Common myeloid progenitor, CD34-positive (primary cell): ENCODE measurements around the gene UBQLN3.
A peak's percentile ranks its signal among the peaks of the same experiment; 100 is the strongest.

Experiments
- CTCF ChIA-PET: fragments of 350-600 bp; sonication (Branson Sonifier 250); formaldehyde crosslinking; loops from one replicate; lab custom pipeline; 2021; ENCODE audit warnings: antibody characterized with exemption; lab: Charles Lee
- POLR2A ChIA-PET: fragments of 350-600 bp; sonication (Branson Sonifier 250); formaldehyde crosslinking; loops from one replicate; lab custom pipeline; 2021; ENCODE audit warnings: antibody characterized with exemption; lab: Charles Lee
- DNase-seq, 3 donors: peaks; one replicate each; pipeline versions ENCODE4 v3.0.0 to v3.0.0-alpha.2; 2013
- H3K27ac ChIP-seq, 2 experiments: 1 replicate in 1 of 2; 2 replicates in 1 of 2; pipeline ENCODE4 v1.7.0; 2013; ENCODE audit warnings: inconsistent platforms in 2 of 2, low read length in 2 of 2, mild to moderate bottlenecking in 2 of 2, low read depth in 1 of 2, moderate library complexity in 1 of 2; ENCODE audit not compliant: severe bottlenecking in 2 of 2, insufficient read depth in 1 of 2, poor library complexity in 1 of 2
- H3K27me3 ChIP-seq, 5 experiments: replicated peaks in 2 of 5; 1 replicate in 3 of 5; 2 replicates in 2 of 5; pipeline versions ENCODE4 v1.6.1 to v1.7.0; 2013; ENCODE audit warnings: low read length in 4 of 5, mild to moderate bottlenecking in 2 of 5, moderate library complexity in 2 of 5, inconsistent platforms in 1 of 5; ENCODE audit not compliant: insufficient read depth in 5 of 5, control insufficient read depth in 4 of 5
- H3K36me3 ChIP-seq, 4 experiments: 1 replicate in 2 of 4; 2 replicates in 2 of 4; pipeline versions ENCODE4 v1.6.1 to v1.7.0; 2013; ENCODE audit warnings: low read length in 3 of 4, control low read depth in 1 of 4, mild to moderate bottlenecking in 1 of 4; ENCODE audit not compliant: control insufficient read depth in 4 of 4, insufficient read depth in 4 of 4
- H3K4me1 ChIP-seq, 4 experiments: 1 replicate in 3 of 4; 2 replicates in 1 of 4; pipeline versions ENCODE4 v1.6.1 to v1.7.1; 2013; ENCODE audit warnings: low read length in 3 of 4, mild to moderate bottlenecking in 3 of 4, control low read depth in 1 of 4, inconsistent platforms in 1 of 4, moderate library complexity in 1 of 4; ENCODE audit not compliant: control insufficient read depth in 4 of 4, insufficient read depth in 4 of 4; ENCODE audit errors: control extremely low read depth in 1 of 4
- H3K4me3 ChIP-seq, 7 experiments: 1 replicate in 4 of 7; 2 replicates in 3 of 7; pipeline versions ENCODE4 v1.5.1 to v1.7.0; 2013; ENCODE audit warnings: mild to moderate bottlenecking in 7 of 7, low read length in 6 of 7, moderate library complexity in 6 of 7, inconsistent platforms in 2 of 7, low read depth in 2 of 7, control low read depth in 1 of 7; ENCODE audit not compliant: insufficient read depth in 4 of 7, control insufficient read depth in 1 of 7; ENCODE audit errors: extremely low read depth in 1 of 7
- H3K9me3 ChIP-seq, 5 experiments: 1 replicate in 4 of 5; 2 replicates in 1 of 5; pipeline versions ENCODE4 v1.6.1 to v1.7.1; 2013; ENCODE audit warnings: low read length in 4 of 5, mild to moderate bottlenecking in 2 of 5, inconsistent platforms in 1 of 5, low read depth in 1 of 5, moderate library complexity in 1 of 5; ENCODE audit not compliant: control insufficient read depth in 4 of 5, insufficient read depth in 2 of 5; ENCODE audit errors: control extremely low read depth in 1 of 5
- WGBS: methylation state at CpG from one replicate; pipeline ENCODE4 v1.1.5; 2013; ENCODE audit not compliant: insufficient coverage; 5-methylcytosine and 5-hydroxymethylcytosine counted together

Gene UBQLN3

DNA sequence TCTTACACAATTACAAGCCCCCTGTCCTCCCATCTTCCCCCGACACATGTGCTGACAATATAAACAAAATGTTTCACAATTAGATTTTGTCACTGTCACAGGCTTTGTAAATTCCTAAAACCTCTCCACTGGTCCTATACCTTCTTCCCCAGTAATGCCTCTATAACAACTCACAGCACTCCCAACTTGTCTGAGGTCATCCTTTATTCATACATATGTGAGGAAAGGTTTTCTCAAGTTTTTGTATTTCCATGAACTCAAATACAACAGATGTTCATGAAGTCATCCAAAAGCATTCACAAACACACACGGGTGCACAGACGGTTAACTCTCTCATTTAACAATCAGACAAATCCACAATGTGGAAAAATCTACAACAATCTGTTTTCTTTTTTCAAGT lies 36.7 kb upstream of the UBQLN3 start:
- WGBS: 100% methylated on average over 2 of the region's 3 CpGs
- ChIA-PET CTCF (no interaction called here), POLR2A (no interaction called here)

DNA sequence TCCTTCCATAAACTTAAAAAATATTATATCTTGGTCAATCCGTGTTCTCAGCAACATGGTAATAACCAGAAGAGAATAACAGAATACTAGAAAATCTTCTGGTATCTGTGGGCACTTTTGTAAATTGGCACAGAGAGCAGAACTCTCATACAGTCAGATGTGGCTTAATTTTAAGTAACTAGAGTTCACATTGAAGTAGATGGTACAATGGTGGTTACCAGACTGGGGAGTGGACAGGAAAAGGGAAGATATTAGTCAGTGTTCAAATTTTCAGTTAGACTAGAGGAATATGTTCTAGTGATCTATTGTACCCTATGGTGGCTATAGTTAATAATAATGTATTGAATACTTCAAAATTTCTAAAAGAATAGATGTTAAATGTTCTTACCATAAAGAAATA lies 31.7 kb upstream of the UBQLN3 start:
- Histone ChIP-seq H3K36me3 (no peaks in the 10 kb centered on the region), H3K27ac (no peak overlapping the region), H3K4me1 (no peaks in the 10 kb centered on the region), H3K9me3 (peaks cover 0 to 4% (median 0%) of the 10 kb centered on the region in 5 experiments), H3K4me3 (no peak overlapping the region), H3K27me3 (no peaks in the 10 kb centered on the region)
- no peak for DNase-seq
- POLR2A ChIA-PET: no interaction called here
- CTCF ChIA-PET: no interaction called here
- no CpG with 5 or more reads among the region's 1 CpG for WGBS

More for the DNA sequence above, 36.7 kb upstream of the UBQLN3 start:
- H3K27me3 ChIP-seq: no peaks in the 10 kb centered on the region
- H3K36me3 ChIP-seq: no peaks in the 10 kb centered on the region
- H3K27ac ChIP-seq: no peak overlapping the region
- no peaks in the 10 kb centered on the region for H3K4me1 ChIP-seq
- H3K9me3 ChIP-seq: peaks cover 0 to 1% (median 0%) of the 10 kb centered on the region in 5 experiments
- no peak for DNase-seq
- H3K4me3 ChIP-seq: no peak overlapping the region

DNA sequence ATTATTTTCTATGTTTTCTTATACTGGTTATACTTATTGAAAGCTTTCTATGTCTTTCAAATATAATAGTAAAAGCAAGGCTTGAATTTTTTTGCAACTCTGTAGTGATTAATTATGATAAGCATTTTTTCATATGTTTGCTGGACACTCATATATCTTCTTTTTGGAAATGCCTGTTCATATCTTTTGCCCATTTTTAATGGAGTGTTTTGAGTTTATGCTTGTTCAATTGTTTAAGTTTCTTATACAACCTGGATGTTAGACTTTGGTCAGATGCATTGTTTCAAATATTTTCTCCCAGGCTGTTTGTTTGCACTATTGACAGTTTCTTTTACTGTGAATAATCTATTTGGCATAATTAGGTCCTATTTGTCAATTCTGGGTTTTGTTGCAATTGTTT lies 26.7 kb upstream of the UBQLN3 start:
- no peaks in the 10 kb centered on the region for H3K4me1 ChIP-seq
- no peaks in the 10 kb centered on the region for H3K27me3 ChIP-seq
- H3K36me3 ChIP-seq: no peaks in the 10 kb centered on the region
- ChIA-PET CTCF (interaction anchor here (1.1 kb wide), 1 partner anchor 10 kb away, joined by 3 read pairs; no protein-coding TSS in a partner anchor), POLR2A (no interaction called here)
- DNase-seq: no peak
- H3K9me3 ChIP-seq: peaks cover 0 to 3% (median 0%) of the 10 kb centered on the region in 5 experiments
- H3K4me3 ChIP-seq: no peak overlapping the region
- H3K27ac ChIP-seq: no peak overlapping the region

DNA sequence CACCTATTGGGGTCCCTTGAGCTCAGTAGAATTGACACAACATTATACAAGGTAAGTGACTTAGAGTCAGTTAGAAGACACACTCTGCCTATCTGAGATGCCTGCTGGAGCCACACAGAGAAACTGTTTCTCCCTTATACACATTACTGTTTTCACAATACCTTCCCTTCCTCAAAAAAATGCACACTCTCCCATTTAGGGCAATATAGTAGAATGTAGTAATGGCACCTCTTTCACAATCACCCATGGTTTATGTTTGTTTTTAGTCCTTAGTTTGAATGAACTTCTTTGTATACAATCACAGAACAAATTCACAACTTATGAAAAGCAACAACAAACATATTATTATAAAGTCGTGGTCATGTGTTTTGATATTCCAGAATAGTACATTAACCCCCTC lies 24.3 kb upstream of the UBQLN3 start:
- Histone ChIP-seq H3K4me3 (no peak overlapping the region), H3K36me3 (no peaks in the 10 kb centered on the region), H3K9me3 (peaks cover 0 to 3% (median 0%) of the 10 kb centered on the region in 5 experiments), H3K27me3 (no peaks in the 10 kb centered on the region), H3K27ac (no peak overlapping the region), H3K4me1 (no peaks in the 10 kb centered on the region)
- POLR2A ChIA-PET: no interaction called here
- CTCF ChIA-PET: no interaction called here
- no CpG with 5 or more reads among the region's 1 CpG for WGBS
- no peak for DNase-seq

DNA sequence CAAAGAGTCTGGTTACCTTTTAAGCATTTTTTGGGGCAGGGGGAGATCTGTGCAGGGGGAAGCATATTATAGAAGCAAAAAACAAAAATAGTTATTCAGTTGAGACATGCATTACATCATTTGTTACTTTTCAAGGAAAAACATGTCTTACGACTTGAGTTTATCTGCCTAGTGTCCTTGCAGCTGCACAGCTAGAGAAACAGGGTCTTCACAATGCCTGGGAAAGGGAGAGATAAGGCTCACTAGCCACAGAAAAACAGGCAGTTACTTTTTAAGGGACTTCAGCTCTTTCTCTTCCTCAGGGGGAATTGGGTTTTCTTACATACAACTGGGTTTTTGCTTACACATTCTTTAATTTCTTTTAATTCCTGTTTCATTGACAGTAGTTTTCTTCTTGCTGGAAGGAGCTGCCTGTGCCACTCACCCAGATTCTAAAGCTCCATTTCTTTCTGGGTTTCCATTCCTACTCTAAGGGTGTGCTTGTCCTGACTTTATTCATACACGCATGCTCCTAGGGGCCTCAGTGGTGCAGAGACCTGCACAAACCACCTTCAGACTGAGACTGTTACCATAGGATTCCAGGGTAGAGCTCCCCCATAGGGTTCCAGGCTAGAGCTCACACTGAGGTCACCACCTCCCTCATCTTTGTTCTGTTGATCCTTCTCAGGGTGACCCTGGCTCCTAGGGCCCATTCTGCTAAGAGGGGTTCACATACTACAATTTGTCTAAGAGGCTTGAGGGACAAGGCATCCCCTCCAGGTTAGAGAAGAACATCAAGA lies 21.5 kb upstream of the UBQLN3 start:
- ChIA-PET CTCF (no interaction called here), POLR2A (no interaction called here)
- no peaks in the 10 kb centered on the region for H3K36me3 ChIP-seq
- H3K27me3 ChIP-seq: no peaks in the 10 kb centered on the region
- DNase-seq: peak in 2 of 3 donors; percentile 17 to 56
- peak overlapping the region in 1 of 2 experiments; percentile 62 for H3K27ac ChIP-seq
- H3K4me1 ChIP-seq: no peaks in the 10 kb centered on the region
- H3K9me3 ChIP-seq: no peaks in the 10 kb centered on the region
- H3K4me3 ChIP-seq: no peak overlapping the region
- 100% methylated on average over 1 of the region's 2 CpGs for WGBS

DNA sequence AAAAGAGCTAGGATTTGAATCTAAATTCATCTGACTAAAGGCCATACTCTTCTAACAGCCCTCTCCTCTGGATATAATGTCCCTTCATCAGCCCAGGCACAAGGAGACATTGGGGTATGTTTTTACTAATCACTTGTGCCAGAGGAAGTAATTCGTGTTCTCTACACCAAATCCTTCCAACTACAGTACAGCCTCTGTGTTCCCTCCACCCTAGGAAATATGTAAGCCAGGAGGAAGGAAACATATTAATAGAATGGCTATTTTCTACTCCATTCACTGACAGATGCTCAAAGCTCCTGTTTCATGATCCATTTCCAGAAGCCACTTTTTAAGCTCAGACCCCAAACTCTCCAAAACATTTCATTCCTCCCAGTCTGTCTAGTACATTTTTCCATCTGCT lies 18.7 kb upstream of the UBQLN3 start:
- CTCF ChIA-PET: interaction anchor here (1.2 kb wide), 1 partner anchor 13 kb away, joined by 3 read pairs; no protein-coding TSS in a partner anchor
- Histone ChIP-seq H3K4me1 (no peaks in the 10 kb centered on the region), H3K27me3 (no peaks in the 10 kb centered on the region), H3K4me3 (no peak overlapping the region), H3K36me3 (no peaks in the 10 kb centered on the region), H3K27ac (no peak overlapping the region), H3K9me3 (no peaks in the 10 kb centered on the region)
- no peak for DNase-seq
- WGBS: no CpG with 5 or more reads among the region's 1 CpG
- POLR2A ChIA-PET: no interaction called here

DNA sequence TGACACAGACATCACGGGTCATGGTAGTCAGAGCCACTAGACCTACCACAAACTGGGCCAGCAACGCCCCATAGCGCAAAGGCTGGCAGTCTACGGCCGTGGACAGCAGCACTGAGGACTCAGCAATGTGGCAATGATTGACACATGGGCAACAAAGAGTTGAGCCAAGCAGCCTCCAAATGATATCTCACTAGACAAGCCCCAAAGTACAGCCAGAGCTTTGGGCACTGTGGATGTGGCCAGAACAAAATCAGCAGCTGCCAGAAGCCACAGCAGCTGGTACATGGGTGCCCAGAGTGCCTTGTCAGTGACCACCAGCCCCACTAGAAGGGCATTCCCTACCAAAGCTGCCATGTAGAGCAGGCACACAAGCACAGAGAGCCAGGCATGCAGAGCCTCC lies 18.0 kb upstream of the UBQLN3 start:
- 93% methylated on average over 3 of the region's 5 CpGs for WGBS
- ChIA-PET CTCF (interaction anchor here (1.2 kb wide), 1 partner anchor 13 kb away, joined by 3 read pairs; no protein-coding TSS in a partner anchor), POLR2A (no interaction called here)
- Histone ChIP-seq H3K36me3 (no peaks in the 10 kb centered on the region), H3K4me1 (no peaks in the 10 kb centered on the region), H3K27me3 (no peaks in the 10 kb centered on the region), H3K27ac (no peak overlapping the region), H3K9me3 (no peaks in the 10 kb centered on the region), H3K4me3 (no peak overlapping the region)
- peak in 2 of 3 donors; percentile 10 to 26 for DNase-seq
